T-cell (primary cell): ENCODE measurements around the gene ATAD3A. TPM values are rescaled to one million over a fixed set of nuclear protein-coding genes. Genes with fewer than 3 reads are reported as not detected.

Experiments
- ATAC-seq, 4 experiments: fragments of 200-7000 bp in 3 of 4; fragments of 150-1000 bp in 1 of 4; cut with Tn5 transposase; replicated peaks in 1 of 4; 1 replicate in 3 of 4; 2 replicates in 1 of 4; pipeline ENCODE4 v1.10.0; 2021; ENCODE audit warnings: moderate library complexity in 3 of 4, mild to moderate bottlenecking in 2 of 4, moderate number of reproducible peaks in 1 of 4
- CTCF ChIA-PET, 2 donors: fragments of 300-600 bp; sonication (Branson Sonifier 250); formaldehyde crosslinking; loops; one replicate each; lab custom pipeline; 2022; ENCODE audit warnings: antibody characterized with exemption in 2 of 2; lab: Charles Lee
- POLR2A ChIA-PET, 2 donors: fragments of 300-600 bp; sonication (Branson Sonifier 250); formaldehyde crosslinking; loops; one replicate each; lab custom pipeline; 2022; ENCODE audit warnings: antibody characterized with exemption in 2 of 2; lab: Charles Lee
- DNase-seq, 35 experiments: peaks; one replicate each; pipeline versions ENCODE4 v3.0.0 to v3.0.0-alpha.2; 2013 to 2023
- H3K27ac ChIP-seq: one replicate; pipeline ENCODE4 v1.5.1; 2013; ENCODE audit warnings: low read length
- H3K27me3 ChIP-seq, 2 experiments: replicated peaks in 1 of 2; 1 replicate in 1 of 2; 2 replicates in 1 of 2; pipeline versions ENCODE4 v1.6.1 to v1.7.0; 2013; ENCODE audit warnings: low read length in 1 of 2, mixed read lengths in 1 of 2; ENCODE audit not compliant: control insufficient read depth in 2 of 2, insufficient read depth in 2 of 2; ENCODE audit errors: extremely low read depth in 1 of 2
- H3K36me3 ChIP-seq, 2 donors: 1 replicate in 1 of 2; 2 replicates in 1 of 2; pipeline versions ENCODE4 v1.6.1 to v1.7.0; 2013; ENCODE audit warnings: low read length in 1 of 2; ENCODE audit not compliant: control insufficient read depth in 2 of 2, insufficient read depth in 1 of 2; ENCODE audit errors: extremely low read depth in 1 of 2
- H3K4me1 ChIP-seq, 2 experiments: 1 replicate in 1 of 2; 2 replicates in 1 of 2; pipeline versions ENCODE4 v1.6.1 to v1.7.0; 2013; ENCODE audit warnings: low read length in 2 of 2, mixed read lengths in 1 of 2; ENCODE audit not compliant: insufficient read depth in 2 of 2, control insufficient read depth in 1 of 2; ENCODE audit errors: extremely low read depth in 1 of 2
- H3K4me3 ChIP-seq, 2 donors: 1 replicate in 1 of 2; 2 replicates in 1 of 2; pipeline versions ENCODE4 v1.5.1 to v1.7.0; 2013; ENCODE audit warnings: mild to moderate bottlenecking in 2 of 2, low read length in 1 of 2, moderate library complexity in 1 of 2; ENCODE audit not compliant: control insufficient read depth in 1 of 2; ENCODE audit errors: extremely low read depth in 1 of 2
- H3K9me3 ChIP-seq: 2 replicates; pipeline ENCODE4 v1.7.0; 2013
- H3K27ac Mint-ChIP-seq, 2 donors: one replicate each; pipeline ENCODE4 v1.8.0; 2020 to 2021; ENCODE audit warnings: mild to moderate bottlenecking in 2 of 2, mixed read lengths in 2 of 2
- H3K27me3 Mint-ChIP-seq, 2 donors: one replicate each; pipeline ENCODE4 v1.8.0; 2021 to 2022; ENCODE audit warnings: mixed read lengths in 2 of 2
- H3K36me3 Mint-ChIP-seq: one replicate; pipeline ENCODE4 v1.8.0; 2021; ENCODE audit warnings: mixed read lengths
- H3K4me1 Mint-ChIP-seq, 3 donors: one replicate each; pipeline ENCODE4 v1.8.0; 2020 to 2022; ENCODE audit warnings: mixed read lengths in 3 of 3, mild to moderate bottlenecking in 1 of 3
- H3K4me3 Mint-ChIP-seq, 3 donors: one replicate each; pipeline ENCODE4 v1.8.0; 2020 to 2022; ENCODE audit warnings: mild to moderate bottlenecking in 3 of 3, mixed read lengths in 3 of 3, moderate library complexity in 3 of 3
- H3K9me3 Mint-ChIP-seq, 3 donors: one replicate each; pipeline ENCODE4 v1.8.0; 2020 to 2022; ENCODE audit warnings: mixed read lengths in 3 of 3
- WGBS: methylation state at CpG from one replicate; pipeline ENCODE4 v1.1.5; 2013; ENCODE audit warnings: missing lambda C conversion rate; ENCODE audit not compliant: insufficient coverage; 5-methylcytosine and 5-hydroxymethylcytosine counted together
- total RNA-seq, 35 experiments: library from RNA in 6 of 35; stranded (reverse) in 6 of 35; fragments of 120-200 nt in 1 of 35; gene quantifications; one replicate each; pipeline versions ENCODE4 v1.2.1 to v1.2.4 and lab custom pipeline; 2013 to 2026

ATAD3A gene
- total RNA-seq, 5 donors from 2014 or later (not counting 1 experiment from before 2014, with no cell fraction given): 24.6 to 42.5 (median 31.1) TPM

DNA sequence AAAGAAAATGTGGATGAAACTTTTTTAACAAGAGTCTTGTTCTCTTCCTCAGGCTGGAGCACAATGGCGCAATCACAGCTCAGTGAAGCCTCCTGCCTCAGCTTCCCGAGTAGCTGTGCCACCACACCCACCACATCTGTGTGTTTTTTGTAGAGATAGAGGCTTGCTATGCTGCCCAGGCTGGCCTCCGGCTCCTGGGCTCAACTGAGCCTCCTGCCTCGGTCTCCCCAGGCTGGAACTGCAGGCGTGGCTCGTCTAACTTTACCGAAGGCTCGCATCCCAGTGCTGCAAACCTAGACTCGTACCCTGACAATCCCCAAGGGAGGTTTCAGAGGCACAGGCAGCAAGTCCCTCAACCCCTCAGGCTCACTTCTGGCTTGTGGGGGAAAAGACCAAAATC is 48.2 kb downstream of the ATAD3A start:
- ATAC-seq (no peak), DNase-seq (no peak)
- H3K27me3 ChIP-seq: no peaks in the 10 kb centered on the region
- no peak overlapping the region for H3K4me3 Mint-ChIP-seq
- CTCF ChIA-PET: no interaction called here
- WGBS: 98% methylated on average over 7 of the region's 9 CpGs
- H3K9me3 ChIP-seq: no peaks in the 10 kb centered on the region
- POLR2A ChIA-PET: interaction anchor here in 1 of 2 donors (0.6 kb wide), 1 partner anchor 234 kb away, joined by 3 read pairs; no protein-coding TSS in a partner anchor
- peaks cover 24% of the 10 kb centered on the region for H3K36me3 Mint-ChIP-seq
- H3K4me1 ChIP-seq: no peaks in the 10 kb centered on the region
- H3K27me3 Mint-ChIP-seq: no peaks in the 10 kb centered on the region
- H3K4me1 Mint-ChIP-seq: peaks cover 9 to 18% (median 11%) of the 10 kb centered on the region in 3 donors
- no peaks in the 10 kb centered on the region for H3K9me3 Mint-ChIP-seq
- peaks cover 23 to 37% of the 10 kb centered on the region in 2 donors for H3K36me3 ChIP-seq
- H3K4me3 ChIP-seq: no peak overlapping the region
- H3K27ac Mint-ChIP-seq: no peak overlapping the region
- no peak overlapping the region for H3K27ac ChIP-seq

DNA sequence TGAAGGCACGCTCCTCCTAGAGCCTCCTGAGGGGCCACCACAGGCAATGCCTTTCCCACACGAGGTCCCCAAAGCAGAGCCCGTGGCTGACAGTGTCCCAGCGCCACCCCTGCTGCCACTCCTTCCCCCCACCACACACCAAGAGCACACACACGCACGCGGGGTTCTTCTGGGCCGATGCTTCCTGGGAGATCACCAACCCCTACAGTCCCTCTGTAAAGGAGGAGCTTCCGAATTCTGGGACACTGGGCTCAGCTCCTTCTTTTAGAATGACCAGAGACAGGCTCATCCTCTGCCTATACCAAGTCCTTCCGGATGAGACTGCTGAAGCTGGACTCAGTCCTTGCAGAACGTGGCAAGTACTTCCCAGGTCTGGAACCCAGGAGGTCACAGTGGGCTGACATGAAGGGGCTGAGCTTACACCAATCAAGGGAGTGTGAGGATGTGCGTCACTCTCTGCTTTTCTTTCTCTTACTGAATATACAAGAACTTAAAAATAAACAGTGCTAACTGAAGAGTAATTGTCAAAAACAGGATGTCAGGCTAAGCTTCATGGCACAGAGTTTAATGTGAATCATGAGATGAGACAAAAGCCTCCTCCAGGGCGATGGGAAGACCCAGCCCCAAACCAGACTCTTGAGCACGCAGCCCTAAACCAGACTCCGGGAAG is 50.0 kb downstream of the ATAD3A start:
- 96% methylated on average over 11 of the region's 15 CpGs for WGBS
- Histone ChIP-seq H3K36me3 (peaks cover 28 to 43% of the 10 kb centered on the region in 2 donors), H3K4me3 (no peak overlapping the region), H3K4me1 (peaks cover 0 to 12% of the 10 kb centered on the region in 2 experiments), H3K9me3 (no peaks in the 10 kb centered on the region), H3K27ac (no peak overlapping the region), H3K27me3 (no peaks in the 10 kb centered on the region)
- H3K27ac Mint-ChIP-seq: no peak overlapping the region
- ChIA-PET POLR2A (no interaction called here), CTCF (no interaction called here)
- H3K4me1 Mint-ChIP-seq: peaks cover 19 to 23% (median 20%) of the 10 kb centered on the region in 3 donors
- peaks cover 29% of the 10 kb centered on the region for H3K36me3 Mint-ChIP-seq
- no peaks in the 10 kb centered on the region for H3K9me3 Mint-ChIP-seq
- ATAC-seq (no peak), DNase-seq (no peak)
- H3K27me3 Mint-ChIP-seq: no peaks in the 10 kb centered on the region
- H3K4me3 Mint-ChIP-seq: no peak overlapping the region

DNA sequence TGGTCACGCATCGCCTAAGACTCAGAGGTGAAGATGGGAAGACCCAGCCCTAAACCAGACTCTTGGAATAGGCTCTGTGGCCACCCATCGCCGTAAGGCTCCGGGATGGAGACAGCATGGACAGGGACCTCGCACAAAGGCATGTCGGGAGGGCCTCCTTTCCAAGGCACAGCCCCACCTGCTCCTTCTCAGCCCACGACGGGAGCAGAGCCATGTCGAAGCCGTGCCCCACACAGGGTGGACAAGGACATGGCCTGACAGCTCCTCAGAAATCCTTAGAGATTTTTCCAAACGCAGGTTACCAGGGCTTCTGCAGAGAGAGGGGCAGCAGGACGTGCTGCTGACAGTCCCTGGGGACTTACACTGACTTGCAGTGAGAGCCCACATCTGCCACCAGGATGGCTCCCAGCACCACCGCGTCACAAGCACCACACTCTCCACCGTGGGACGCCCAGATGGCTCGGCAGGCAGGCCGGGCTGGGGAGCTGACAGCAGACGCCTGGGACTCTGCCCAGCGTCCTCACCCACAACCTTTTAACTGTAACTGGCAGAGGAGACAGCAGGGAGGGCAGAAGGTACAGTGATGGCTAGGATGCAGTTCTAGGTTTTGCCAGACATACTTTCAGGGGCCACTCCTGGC is 50.7 kb downstream of the ATAD3A start:
- Histone ChIP-seq H3K4me1 (peaks cover 0 to 19% of the 10 kb centered on the region in 2 experiments), H3K9me3 (no peaks in the 10 kb centered on the region), H3K27me3 (no peaks in the 10 kb centered on the region), H3K36me3 (peaks cover 28 to 46% of the 10 kb centered on the region in 2 donors), H3K4me3 (no peak overlapping the region), H3K27ac (no peak overlapping the region)
- Mint-ChIP-seq H3K9me3 (no peaks in the 10 kb centered on the region), H3K27me3 (no peaks in the 10 kb centered on the region), H3K4me3 (no peak overlapping the region), H3K27ac (no peak overlapping the region), H3K36me3 (peaks cover 33% of the 10 kb centered on the region), H3K4me1 (peaks cover 27 to 30% (median 28%) of the 10 kb centered on the region in 3 donors)
- ChIA-PET CTCF (interaction anchor here (0.6 to 0.7 kb wide), 2 partner anchors 8 to 17 kb away, joined by 5 to 7 read pairs; no protein-coding TSS in a partner anchor), POLR2A (interaction anchor here in 1 of 2 donors (0.6 kb wide), 1 partner anchor 12 kb away, joined by 3 read pairs; no protein-coding TSS in a partner anchor)
- ATAC-seq (no peak), DNase-seq (no peak)
- WGBS: 99% methylated on average over 19 of the region's 21 CpGs

DNA sequence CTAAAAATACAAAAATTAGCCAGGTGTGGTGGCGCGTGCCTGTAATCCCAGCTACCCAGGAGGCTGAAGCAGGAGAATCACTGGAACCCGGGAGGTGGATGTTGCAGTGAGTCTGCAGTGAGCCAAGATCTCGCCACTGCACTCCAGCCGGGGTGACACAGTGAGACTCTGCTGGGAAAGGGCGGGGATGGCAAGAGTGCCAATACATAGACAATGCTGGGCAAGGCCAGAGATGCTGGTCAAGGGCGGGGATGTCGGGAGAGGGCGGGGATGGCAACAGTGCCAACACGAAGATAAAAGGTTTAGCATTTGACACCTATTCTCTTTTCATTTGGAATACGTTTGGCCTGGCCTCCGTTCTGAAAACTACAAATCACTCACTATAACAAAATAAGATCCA is 51.7 kb downstream of the ATAD3A start:
- no peaks in the 10 kb centered on the region for H3K9me3 ChIP-seq
- Mint-ChIP-seq H3K4me3 (no peak overlapping the region), H3K4me1 (peaks cover 28 to 38% (median 33%) of the 10 kb centered on the region in 3 donors), H3K27ac (no peak overlapping the region), H3K27me3 (no peaks in the 10 kb centered on the region), H3K9me3 (no peaks in the 10 kb centered on the region), H3K36me3 (peaks cover 33% of the 10 kb centered on the region)
- H3K27me3 ChIP-seq: no peaks in the 10 kb centered on the region
- no peak overlapping the region for H3K27ac ChIP-seq
- no peak overlapping the region for H3K4me3 ChIP-seq
- ATAC-seq: no peak
- no peak for DNase-seq
- H3K4me1 ChIP-seq: peaks cover 0 to 29% of the 10 kb centered on the region in 2 experiments
- peaks cover 28 to 46% of the 10 kb centered on the region in 2 donors for H3K36me3 ChIP-seq
- WGBS: over 99% methylated on average over 12 of the region's 12 CpGs
- ChIA-PET CTCF (interaction anchor here in 1 of 2 donors (0.6 kb wide), 1 partner anchor 7 kb away, joined by 5 read pairs; no protein-coding TSS in a partner anchor), POLR2A (no interaction called here)

GRCh38 chr1:1564268-1564667 is 52.3 kb downstream of the ATAD3A start:
- Mint-ChIP-seq H3K36me3 (peaks cover 33% of the 10 kb centered on the region), H3K27ac (no peak overlapping the region), H3K4me3 (no peak overlapping the region), H3K9me3 (no peaks in the 10 kb centered on the region), H3K4me1 (peaks cover 27 to 39% (median 36%) of the 10 kb centered on the region in 3 donors), H3K27me3 (no peaks in the 10 kb centered on the region)
- CTCF ChIA-PET: no interaction called here
- Histone ChIP-seq H3K27ac (no peak overlapping the region), H3K4me1 (peaks cover 0 to 33% of the 10 kb centered on the region in 2 experiments), H3K9me3 (no peaks in the 10 kb centered on the region), H3K4me3 (no peak overlapping the region), H3K27me3 (no peaks in the 10 kb centered on the region), H3K36me3 (peaks cover 28 to 50% of the 10 kb centered on the region in 2 donors)
- ATAC-seq (no peak), DNase-seq (no peak)
- 94% methylated on average over 10 of the region's 19 CpGs for WGBS
- POLR2A ChIA-PET: interaction anchor here in 1 of 2 donors (0.5 kb wide), 1 partner anchor 66 kb away, joined by 7 read pairs; no protein-coding TSS in a partner anchor

DNA sequence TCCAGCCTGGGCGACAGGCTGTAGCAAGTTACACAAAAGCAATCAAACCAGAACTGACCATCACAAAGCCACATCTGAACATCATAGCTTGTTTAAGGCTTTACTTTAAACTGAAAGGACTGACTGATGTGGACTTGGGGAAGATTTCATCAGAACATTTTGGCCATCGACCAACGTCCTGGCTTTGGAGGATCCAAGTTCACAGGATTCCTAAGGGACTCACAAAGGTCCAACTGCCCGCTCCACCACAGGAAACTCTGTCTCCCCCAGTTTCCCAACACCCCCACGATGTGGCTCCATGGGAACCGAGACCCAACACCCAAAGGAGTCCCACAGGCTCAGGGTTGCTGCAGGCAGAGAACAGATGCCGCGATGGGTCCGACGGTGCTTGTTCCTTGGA is 53.4 kb downstream of the ATAD3A start:
- Histone ChIP-seq H3K27ac (no peak overlapping the region), H3K4me3 (no peak overlapping the region), H3K27me3 (no peaks in the 10 kb centered on the region), H3K36me3 (peaks cover 28 to 57% of the 10 kb centered on the region in 2 donors), H3K4me1 (peaks cover 0 to 43% of the 10 kb centered on the region in 2 experiments), H3K9me3 (no peaks in the 10 kb centered on the region)
- ChIA-PET POLR2A (no interaction called here), CTCF (no interaction called here)
- DNase-seq: no peak
- H3K9me3 Mint-ChIP-seq: no peaks in the 10 kb centered on the region
- H3K27ac Mint-ChIP-seq: no peak overlapping the region
- no peak overlapping the region for H3K4me3 Mint-ChIP-seq
- ATAC-seq: no peak
- WGBS: 93% methylated on average over 8 of the region's 10 CpGs
- no peaks in the 10 kb centered on the region for H3K27me3 Mint-ChIP-seq
- H3K4me1 Mint-ChIP-seq: peaks cover 38 to 50% (median 47%) of the 10 kb centered on the region in 3 donors
- peaks cover 38% of the 10 kb centered on the region for H3K36me3 Mint-ChIP-seq
